Measurements from ENCODE around the gene SSUH2.
"Not testable (repeated sequence)": the region's sequence is repeated elsewhere in the genome, so short reads cannot be mapped to it uniquely, and the experiment has no call there.

The SSUH2 gene, protein sequence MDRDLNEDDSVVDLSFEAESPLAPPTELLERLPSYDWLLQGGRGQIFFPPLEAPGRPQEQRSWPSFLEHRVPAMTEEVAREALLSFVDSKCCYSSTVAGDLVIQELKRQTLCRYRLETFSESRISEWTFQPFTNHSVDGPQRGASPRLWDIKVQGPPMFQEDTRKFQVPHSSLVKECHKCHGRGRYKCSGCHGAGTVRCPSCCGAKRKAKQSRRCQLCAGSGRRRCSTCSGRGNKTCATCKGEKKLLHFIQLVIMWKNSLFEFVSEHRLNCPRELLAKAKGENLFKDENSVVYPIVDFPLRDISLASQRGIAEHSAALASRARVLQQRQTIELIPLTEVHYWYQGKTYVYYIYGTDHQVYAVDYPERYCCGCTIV

DNA sequence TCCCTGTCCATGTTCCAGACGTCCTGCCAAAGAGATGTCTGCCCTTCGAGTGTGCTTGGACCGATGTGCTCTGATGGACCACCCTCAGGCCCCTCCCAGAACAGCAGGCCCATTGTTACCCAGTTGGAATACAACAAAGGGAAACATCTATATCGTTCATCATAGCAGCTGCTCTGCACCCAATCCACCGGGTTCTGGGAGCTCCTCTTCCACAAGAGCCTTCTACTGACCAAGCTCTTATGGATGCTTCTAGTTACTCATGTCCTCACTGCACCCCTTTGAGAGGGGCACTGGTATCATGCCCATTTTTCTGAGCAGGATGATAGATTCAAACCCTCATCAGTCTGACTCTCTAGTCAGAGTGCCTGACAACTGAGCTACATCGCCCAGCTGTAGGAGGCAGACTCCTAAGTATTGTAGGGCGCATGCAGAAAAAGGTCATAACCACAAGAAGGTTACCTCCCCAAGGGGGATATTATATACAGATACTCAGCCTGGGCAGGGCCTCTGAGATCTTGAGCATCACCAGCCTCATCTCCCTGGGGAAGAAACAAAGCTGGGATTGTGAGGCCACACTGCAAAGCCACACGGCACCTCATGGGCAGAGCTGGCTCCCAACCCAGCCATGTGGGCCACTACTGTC, at the start of gene SSUH2:
SSUH2 (minus strand) TSS at position 51 of the 643 bp plus-strand sequence; CDS start at position 11, 40 bp downstream.
- no peak for DNase-seq

DNA sequence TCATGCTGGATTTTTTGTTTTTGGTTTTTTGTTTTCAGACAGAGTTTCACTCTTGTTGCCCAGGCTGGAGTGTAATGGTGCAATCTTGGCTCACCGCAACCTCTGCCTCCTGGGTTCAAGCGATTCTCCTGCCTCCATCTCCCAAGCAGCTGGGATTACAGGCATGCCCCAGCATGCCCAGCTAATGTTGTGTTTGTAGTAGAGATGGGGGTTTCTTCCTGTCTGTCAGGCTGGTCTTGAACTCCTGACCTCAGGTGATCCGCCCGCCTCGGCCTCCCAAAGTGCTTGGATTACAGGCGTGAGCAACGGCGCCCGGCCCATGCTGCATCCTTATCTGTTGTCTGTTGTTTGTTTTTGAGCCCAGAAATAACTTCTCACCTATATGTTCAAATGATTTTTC, 46.7 kb upstream of the SSUH2 start:
- DNase-seq = not testable (repeated sequence)

DNA sequence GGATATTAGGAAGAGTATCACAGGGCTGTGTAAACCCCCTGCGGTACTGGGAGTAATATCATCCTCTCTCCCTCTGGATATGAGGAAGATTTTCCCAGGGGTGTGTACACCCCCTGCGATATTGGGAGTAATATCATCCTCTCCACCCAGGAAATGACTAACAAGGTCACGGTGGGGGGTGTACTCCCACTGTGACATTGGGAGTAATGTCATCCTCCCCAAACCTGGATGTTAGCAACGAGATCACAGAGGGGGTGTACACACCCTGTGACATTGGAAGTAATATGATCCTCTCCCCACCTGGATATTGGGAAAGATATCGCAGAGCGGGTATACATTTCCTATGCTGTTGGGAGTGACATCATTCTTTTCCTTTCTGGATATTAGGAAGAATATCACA, 40.4 kb upstream of the SSUH2 start:
- not testable (repeated sequence) for DNase-seq

DNA sequence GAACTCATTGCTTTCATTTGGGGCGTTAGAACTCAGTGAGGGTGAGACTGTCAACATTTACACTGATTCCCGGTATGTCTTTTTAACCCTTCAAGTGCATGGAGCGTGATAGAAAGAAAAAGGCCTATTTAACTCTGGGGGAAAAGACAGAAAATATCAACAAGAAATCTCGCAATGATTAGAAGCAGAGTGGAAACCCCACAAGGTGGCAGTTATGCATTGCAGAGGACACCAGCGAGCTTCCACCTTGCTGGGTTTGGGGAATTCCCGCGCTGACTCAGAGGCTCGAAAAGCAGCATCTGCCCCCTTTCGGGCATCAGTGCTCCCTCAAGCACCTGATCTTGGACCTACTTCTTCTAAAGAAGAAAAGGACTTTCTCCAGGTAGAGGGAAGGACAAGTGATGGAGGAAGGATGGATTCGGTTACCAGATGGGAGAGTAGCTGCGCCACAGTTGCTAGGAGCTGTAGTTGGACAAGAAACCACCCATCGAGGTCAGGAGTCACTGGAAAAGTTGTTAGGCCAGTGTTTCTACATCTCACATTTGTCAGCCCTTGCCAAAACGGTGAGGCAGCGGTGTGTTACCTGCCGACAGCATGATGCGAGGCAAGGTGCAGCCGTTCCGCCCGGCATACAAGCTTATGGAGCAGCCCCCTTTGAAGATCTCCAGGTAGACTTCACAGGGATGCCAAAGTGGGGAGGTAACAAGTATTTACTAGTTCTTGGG, 38.4 kb upstream of the SSUH2 start:
- DNase-seq = not testable (repeated sequence)

DNA sequence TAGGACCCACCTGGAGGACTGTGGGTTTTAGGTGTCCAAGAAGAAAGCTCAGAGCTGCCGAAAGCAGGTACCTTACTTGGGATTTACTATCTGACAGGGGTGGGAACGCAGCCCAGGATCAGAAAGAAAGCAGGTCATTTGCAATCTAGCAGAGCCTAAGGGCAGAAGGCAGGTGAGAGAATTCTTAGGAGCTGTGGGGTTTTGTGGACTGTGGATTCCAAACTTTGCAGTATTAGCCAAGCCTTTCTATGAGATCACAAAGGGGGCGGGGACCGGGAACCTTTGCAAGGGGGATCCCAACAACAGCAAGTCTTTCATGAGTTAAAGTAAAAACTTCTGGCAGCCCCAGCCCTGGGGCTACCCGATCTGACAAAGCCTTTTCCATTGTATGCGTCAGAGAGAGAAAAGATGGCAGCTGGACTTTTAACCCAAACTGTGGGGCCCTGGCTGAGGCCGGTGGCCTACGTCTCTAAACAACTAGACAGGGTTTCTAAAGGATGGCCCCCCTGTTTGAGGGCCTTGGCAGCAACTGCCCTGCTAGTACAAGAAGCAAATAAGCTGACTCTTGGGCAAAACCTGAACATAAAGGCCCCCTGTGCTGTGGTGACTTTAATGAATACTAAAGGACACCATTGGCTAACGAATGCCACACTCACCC, 37.4 kb upstream of the SSUH2 start:
- DNase-seq = not testable (repeated sequence)

DNA sequence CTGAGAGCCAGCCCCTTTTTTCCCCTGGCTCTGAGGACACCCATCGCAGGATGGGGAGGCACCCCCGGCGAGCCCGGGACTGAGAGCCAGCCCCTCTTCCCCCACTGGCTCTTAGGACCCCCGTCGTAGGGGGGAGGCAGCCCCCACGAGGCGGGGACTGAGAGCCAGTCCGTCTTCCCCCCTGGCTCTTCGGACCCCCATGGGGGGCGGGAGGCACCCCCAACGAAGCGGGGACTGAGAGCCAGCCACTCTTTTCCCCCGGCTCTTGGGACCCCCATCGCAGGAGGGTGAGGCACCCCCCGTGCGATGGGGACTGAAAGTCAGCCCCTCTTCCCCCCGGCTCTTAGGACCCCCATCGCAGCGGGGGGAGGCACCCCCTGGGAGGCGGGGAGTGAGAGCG, 36.8 kb upstream of the SSUH2 start:
- no peak for DNase-seq

DNA sequence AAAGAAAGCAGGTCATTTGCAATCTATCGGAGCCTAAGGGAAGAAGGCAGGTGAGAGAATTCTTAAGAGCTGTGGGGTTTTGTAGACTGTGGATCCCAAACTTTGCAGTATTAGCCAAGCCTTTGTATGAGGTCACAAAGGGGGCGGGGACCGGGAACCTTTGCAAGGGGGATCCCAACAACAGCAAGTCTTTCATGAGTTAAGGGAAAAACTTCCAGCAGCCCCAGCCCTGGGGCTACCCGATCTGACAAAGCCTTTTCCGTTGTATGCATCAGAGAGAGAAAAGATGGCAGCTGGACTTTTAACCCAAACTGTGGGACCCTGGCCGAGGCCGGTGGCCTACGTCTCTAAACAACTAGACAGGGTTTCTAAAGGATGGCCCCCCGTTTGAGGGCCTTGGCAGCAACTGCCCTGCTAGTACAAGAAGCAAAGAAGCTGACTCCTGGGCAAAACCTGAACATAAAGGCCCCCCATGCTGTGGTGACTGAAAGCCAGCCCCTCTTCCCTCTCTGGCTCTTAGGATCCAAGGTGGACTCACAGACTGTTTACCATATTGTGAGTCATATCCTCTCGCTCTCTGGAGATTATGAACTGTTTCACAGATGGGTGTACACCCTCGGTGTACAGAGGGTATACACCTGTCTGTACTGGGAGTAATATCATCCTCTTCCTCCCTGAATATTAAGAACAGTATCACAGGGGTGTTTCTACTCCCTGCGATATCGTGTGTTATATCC, 35.4 kb upstream of the SSUH2 start:
- DNase-seq = not testable (repeated sequence)

DNA sequence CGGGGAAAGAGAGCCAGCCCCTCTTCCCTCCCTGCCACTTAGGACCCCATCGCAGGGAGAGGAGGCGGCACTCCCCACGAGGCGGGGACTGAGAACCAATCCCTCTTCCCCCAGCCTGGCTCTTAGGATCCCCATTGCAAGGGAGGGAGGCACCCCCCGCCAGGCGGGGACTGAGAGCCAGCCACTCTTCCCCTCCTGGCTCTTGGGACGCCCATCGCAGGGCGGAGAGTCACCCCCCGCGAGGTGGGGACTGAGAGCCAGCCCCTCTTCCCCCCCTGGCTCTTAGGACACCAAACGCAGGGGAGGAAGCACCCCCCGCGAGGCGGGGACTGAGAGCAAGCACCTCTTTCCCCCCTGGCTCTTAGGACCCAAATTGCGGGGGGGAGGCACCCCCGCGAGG, 34.2 kb upstream of the SSUH2 start:
- DNase-seq = no peak

DNA sequence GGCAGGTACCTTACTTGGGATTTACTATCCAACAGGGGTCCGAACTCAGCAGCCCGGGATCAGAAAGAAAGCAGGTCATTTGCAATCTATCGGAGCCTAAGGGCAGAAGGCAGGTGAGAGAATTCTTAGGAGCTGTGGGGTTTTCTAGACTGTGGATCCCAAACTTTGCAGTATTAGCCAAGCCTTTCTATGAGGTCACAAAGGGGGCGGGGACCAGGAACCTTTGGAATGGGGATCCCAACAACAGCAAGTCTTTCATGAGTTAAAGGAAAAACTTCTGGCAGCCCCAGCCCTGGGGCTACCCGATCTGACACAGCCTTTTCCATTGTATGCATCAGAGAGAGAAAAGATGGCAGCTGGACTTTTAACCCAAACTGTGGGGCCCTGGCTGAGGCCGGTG, 32.7 kb upstream of the SSUH2 start:
- DNase-seq = not testable (repeated sequence)

DNA sequence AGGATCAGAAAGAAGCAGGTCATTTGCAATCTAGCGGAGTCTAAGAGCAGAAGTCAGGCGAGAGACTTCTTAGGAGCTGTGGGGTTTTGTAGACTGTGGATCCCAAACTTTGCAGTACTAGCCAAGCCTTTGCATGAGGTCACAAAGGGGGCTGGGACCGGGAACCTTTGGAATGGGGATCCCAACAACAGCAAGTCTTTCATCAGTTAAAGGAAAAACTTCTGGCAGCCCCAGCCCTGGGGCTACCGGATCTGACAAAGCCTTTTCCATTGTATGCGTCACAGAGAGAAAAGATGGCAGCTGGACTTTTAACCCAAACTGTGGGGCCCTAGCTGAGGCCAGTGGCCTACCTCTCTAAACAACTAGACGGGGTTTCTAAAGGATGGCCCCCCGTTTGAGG, 31.0 kb upstream of the SSUH2 start:
- DNase-seq = not testable (repeated sequence)

DNA sequence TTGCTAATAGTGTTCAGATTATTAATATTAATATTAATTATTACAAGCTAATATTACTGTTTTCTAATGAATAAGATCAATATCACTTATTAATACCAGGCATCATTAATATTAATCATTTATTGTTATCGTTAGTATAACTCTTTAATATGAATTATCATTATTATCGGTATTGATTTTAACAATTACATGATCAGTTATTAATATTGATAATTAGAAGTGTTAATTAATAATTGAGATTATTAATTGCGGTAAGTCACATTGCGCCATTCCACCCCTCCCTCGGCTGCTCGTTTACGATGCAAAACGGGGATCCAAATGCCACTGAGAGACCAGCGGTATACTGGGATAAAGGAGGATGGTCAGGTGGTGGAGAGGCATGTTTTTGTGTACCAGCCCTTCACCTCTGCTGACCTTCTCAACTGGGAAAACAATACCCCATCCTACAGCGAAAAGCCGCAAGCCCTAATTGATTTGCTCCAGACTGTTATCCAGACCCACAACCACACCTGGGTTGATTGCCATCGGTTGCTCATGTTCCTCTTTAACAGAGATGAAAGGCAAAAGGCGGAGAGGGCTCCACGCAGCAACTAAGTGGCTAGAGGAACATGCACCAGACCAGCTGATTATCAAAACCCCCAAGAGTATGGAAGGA, 28.6 kb upstream of the SSUH2 start:
- no peak for DNase-seq

DNA sequence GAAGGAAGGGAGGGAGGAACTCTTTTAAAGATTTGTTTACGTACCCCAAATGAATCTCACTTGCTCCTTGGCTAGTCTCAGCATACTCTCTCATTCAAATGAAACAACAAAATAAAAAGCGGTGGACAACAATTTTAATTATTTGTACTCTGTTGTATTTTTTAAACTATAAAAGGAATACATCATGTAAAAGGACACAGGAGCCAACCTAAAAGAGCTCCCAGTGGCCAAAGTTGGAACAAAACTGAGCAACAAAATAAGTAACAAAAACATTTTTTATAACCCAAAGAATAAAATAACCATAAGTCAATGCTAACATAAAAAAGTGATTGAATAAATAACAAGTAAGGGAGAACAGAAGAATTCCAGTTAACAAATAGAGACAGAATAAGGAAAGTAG, 24.4 kb upstream of the SSUH2 start:
- no peak for DNase-seq

DNA sequence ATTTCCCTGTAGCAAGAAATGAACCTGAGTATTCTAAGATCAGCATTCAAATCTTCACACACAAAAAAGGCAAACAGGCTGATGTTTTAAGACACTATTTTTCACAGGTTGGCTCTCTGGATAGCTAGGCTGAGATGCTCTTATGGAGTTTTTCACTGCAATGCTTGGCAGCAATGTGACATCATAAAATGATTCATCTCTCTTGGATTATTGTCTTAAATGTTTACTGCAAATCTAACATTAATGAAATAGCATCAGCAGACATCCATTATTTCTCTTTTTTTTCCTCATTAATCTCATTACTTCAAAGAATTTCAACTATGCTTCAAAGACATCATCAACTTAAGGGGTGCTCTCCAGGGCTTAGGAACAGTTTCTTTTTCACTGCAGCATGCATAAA, 23.6 kb upstream of the SSUH2 start:
- DNase-seq = no peak

DNA sequence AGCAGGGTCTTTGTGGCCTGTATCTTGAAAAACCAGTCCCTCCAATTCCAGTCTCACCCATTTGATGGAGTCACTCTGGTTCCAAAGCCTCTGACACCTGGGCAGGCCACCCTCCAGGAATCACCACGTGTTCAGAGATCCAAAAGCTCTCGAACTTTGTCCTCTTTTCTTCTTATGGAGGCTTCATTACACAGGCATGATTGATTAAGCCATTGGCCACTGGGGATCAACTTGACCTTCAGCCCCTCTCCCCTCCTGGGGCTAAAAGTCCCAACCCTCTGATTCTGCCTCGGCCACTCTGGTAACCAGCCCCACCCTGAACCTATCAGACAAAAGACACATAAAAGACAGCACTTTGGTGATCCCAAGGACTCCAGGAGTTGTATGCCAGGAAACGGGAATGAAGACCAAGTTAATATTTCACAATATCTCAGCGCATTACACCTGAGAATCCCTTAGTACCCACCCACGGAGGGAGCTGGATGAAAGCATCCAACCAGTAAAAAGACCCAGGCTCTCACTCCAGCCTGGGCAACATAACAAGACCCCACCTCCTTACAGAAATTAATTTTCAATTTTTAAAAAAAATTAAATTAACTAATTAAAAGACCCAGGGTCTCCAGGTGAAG, 23.0 kb upstream of the SSUH2 start:
- no peak for DNase-seq

DNA sequence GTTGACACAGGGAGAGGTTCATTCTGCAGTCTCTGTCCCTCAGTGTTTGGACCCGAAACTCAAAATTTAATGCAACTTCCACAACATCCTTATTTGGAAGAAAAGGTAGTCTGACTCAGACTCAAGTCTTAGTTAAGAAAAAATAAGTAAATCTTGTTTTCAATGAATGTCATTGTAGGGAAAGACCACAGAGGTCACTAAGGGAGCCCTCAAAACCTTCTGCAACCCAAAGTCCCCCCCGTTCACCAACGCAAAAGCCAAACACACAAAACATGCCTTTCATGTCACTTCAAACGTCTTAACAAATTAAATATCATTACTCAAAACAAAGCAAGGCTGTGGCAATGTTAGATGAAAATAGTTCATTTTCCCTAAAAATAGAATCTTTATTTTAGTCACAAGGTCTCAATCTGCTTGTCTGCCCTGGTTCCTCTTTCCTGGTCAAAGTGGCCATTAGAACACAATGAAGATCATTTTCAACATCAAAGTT, 20.9 kb upstream of the SSUH2 start:
- no peak for DNase-seq

DNA sequence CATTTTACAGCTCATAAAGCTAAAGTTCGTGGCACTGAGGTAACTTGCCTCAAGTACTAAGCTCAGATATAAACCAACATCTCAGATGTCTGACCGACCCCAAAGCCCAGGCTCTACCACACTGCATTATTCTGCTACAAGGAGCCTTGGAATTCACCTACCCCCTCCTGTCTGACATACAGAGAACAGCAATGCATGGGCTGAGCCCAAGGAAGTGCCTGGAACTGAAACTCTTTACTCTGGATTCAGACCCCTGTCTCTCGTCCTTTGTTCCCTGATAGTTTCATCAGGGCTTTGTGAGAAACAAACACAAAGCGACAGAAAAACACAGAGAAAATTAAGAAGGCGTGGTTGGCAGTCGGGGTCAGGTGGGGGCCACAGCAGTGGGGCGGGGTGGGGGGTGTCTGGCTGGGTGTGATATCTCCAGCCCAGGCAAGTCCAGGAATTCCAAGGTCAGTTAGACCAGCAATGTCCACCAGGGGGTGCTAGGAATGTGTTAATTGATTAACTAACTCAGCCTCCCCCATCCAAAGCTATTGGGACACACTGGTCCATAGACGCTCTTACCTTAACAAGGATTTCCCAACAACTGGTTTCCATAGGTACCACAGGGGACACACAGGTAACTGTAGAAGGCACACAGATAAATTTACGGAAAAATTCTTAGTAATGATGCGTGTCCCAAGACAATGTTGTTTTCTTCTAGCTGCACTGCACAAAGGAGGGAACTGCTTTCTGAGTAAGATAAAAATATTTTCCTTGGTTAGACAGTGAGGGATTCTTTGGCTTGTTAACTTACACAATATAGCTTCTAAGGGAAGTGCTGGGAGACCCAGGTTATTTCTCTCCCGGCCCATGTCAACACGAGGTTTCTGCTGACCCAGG, 18.8 kb upstream of the SSUH2 start:
- peak; percentile 45 for DNase-seq

DNA sequence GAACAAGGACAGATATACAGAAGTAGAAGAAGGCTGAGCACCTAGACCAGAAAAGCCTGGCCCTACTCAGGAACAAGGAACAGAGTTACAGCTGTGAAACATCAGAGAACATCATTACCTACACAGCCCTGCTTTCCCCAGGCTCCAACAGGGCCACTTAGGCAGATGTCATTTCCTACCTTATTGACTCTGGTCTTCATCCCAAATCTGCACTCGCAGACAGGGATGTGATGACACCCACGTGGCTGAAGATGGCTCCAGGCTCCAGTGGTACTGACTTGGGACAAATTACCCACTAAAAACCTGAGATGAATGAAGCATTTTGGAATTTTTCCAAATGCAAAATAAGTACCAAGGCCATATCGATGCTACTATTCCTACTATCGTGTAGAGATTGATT, 18.0 kb upstream of the SSUH2 start:
- DNase-seq = no peak

DNA sequence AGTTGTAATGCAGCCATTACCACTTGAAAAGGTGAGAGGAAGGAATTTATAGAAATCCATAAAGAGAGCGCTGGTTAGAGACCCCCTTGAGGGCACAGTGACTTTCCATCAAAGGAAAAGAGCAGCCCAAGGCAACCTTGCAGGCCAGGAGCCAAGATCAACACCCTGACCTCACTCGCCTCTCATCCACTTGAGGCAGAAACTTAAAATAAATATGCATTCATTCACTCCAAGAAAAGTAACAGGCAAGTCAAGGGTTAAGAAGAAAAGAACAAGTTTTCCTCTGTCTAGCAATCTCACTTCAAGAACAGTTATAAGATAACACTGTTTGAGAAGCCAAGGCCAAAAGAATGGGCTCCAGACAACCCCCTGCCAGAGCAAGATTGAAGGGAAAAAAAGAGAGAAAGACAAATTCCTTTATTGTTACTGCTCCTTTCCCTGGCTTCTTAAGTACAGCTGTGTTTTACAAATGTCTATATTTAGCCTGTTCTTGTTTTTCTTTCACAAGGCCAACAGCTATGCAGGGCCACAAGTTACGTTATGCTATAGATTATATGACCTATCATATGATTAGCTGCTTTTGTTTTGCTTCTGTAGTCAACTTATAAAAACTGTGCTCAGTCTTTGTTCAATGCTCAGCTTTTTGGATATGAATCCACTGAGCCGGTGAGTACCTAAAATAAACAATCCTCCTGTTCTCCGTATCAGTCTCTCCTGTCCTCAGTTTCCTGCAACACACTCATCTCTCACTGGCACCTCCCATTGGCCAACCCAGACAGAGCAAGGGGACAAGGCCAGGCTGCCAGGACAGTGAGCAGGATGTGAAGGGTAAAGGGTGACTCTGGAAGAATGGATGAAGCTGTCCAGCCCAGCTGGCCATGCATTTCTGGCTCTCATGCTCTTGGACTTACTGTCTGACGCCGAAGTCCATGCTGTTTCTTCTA, 15.8 kb upstream of the SSUH2 start:
- DNase-seq = no peak

DNA sequence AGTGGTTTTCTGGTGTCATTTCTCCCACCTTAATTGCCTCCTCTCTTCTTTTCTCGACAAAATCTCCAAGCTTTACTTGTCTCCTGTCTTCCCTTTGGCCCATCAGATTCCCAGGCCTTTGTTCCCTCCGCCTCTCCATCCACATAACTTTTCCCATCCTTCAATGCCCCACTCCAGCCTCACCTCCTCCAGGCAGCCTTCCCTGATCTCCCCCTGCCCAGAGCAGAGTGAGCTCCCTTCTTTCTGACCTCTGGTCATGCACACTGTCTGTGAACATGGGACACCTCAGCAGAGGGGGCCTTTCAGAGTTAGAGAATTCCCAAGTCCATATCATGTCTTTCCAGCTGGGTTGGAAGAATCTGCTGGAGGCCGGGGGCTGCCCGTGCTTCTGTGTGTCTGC, 14.6 kb upstream of the SSUH2 start:
- DNase-seq = no peak
